Measurements from ENCODE around the gene RSPH9.
"Not testable (repeated sequence)": the region's sequence is repeated elsewhere in the genome, so short reads cannot be mapped to it uniquely, and the experiment has no call there.

RSPH9 gene

GRCh38 chr6:43682724-43683429, 38.0 kb downstream of the RSPH9 start:
- in situ Hi-C loops (cut with MboI; ENCODE audit: low sequenced_read_pairs): no loop called here

GRCh38 chr6:43683708-43684455, 39.0 kb downstream of the RSPH9 start:
- in situ Hi-C loops (cut with MboI; ENCODE audit: low sequenced_read_pairs): no loop called here

GRCh38 chr6:43687079-43687436, 42.2 kb downstream of the RSPH9 start:
- in situ Hi-C loops (cut with MboI; ENCODE audit: low sequenced_read_pairs): no loop called here

GRCh38 chr6:43687437-43688347, 42.9 kb downstream of the RSPH9 start, which contains the start of gene MRPS18A:
MRPS18A (minus strand) TSS chr6:43687791; CDS start chr6:43687779, 12 bp downstream.
- in situ Hi-C loops (cut with MboI; ENCODE audit: low sequenced_read_pairs): no loop called here

GRCh38 chr6:43689421-43689820, 44.6 kb downstream of the RSPH9 start:
- in situ Hi-C loops (cut with MboI; ENCODE audit: low sequenced_read_pairs): no loop called here

- in situ Hi-C loops (cut with MboI; ENCODE audit: low sequenced_read_pairs): no loop called here
These were observed 50.6 kb downstream of the RSPH9 start for GRCh38 chr6:43695215-43695966.

GRCh38 chr6:43695967-43696291, 51.1 kb downstream of the RSPH9 start:
- in situ Hi-C loops (cut with MboI; ENCODE audit: low sequenced_read_pairs): no loop called here

- in situ Hi-C loops (cut with MboI; ENCODE audit: low sequenced_read_pairs): no loop called here
These were observed 52.6 kb downstream of the RSPH9 start for GRCh38 chr6:43697421-43697820.

GRCh38 chr6:43698584-43699349, 53.9 kb downstream of the RSPH9 start:
- in situ Hi-C loops (cut with MboI; ENCODE audit: low sequenced_read_pairs): no loop called here

GRCh38 chr6:43699564-43700186, 54.8 kb downstream of the RSPH9 start:
- in situ Hi-C loops (cut with MboI; ENCODE audit: low sequenced_read_pairs): no loop called here

GRCh38 chr6:43700939-43701560, 56.2 kb downstream of the RSPH9 start:
- in situ Hi-C loops (cut with MboI; ENCODE audit: low sequenced_read_pairs): not testable (repeated sequence)

GRCh38 chr6:43702171-43702533, 57.3 kb downstream of the RSPH9 start:
- in situ Hi-C loops (cut with MboI; ENCODE audit: low sequenced_read_pairs): no loop called here

- in situ Hi-C loops (cut with MboI; ENCODE audit: low sequenced_read_pairs): no loop called here
These were observed 58.0 kb downstream of the RSPH9 start for GRCh38 chr6:43702534-43703440.

GRCh38 chr6:43703512-43704429, 58.9 kb downstream of the RSPH9 start:
- in situ Hi-C loops (cut with MboI; ENCODE audit: low sequenced_read_pairs): no loop called here

GRCh38 chr6:43705996-43706395, 61.2 kb downstream of the RSPH9 start:
- in situ Hi-C loops (cut with MboI; ENCODE audit: low sequenced_read_pairs): no loop called here

GRCh38 chr6:43706788-43707187, 62.0 kb downstream of the RSPH9 start:
- in situ Hi-C loops (cut with MboI; ENCODE audit: low sequenced_read_pairs): no loop called here

- in situ Hi-C loops (cut with MboI; ENCODE audit: low sequenced_read_pairs): no loop called here
These were observed 62.4 kb downstream of the RSPH9 start for GRCh38 chr6:43707269-43707668.

All from HL-60/S4 (cell line).